GDM1 (cell line): ENCODE results near the gene TNIP2.
A peak's percentile ranks its signal among the peaks of the same experiment; 100 is the strongest.
"Not testable (repeated sequence)": the region's sequence is repeated elsewhere in the genome, so short reads cannot be mapped to it uniquely, and the experiment has no call there.

Experiments
- DNase-seq: peaks from one replicate; lab custom pipeline; 2025; lab: John Stamatoyannopoulos, UW

The TNIP2 gene

GRCh38 chr4:2767705-2768074, 11.6 kb upstream of the TNIP2 start:
- DNase-seq = no peak

- no peak for DNase-seq
Observed at GRCh38 chr4:2767046-2767704, 11.0 kb upstream of the TNIP2 start.

- no peak for DNase-seq
Observed at GRCh38 chr4:2765832-2766526, 9.8 kb upstream of the TNIP2 start.

- DNase-seq = no peak
Observed at GRCh38 chr4:2763511-2763967, 7.4 kb upstream of the TNIP2 start.

GRCh38 chr4:2762486-2763370, 6.6 kb upstream of the TNIP2 start:
- not testable (repeated sequence) for DNase-seq

DNA sequence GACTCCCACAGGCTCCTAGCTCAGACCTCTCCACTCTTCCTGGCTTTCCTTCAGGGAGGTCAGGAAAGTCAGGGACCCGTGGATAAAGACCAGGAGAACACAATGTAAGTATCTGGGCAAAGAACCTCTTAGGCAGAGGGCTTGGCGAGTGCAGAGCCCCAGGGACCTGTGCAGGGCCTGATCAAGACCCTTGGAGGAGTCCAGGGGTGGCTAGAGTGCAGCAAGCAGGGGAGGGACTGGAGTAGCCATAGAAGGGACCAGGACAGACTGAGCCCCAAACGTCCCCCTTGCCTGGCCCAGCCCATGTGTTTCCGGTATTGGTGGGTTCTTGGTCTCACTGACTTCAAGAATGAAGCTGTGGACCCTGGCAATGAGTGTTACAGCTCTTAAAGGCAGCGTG, 5.9 kb upstream of the TNIP2 start:
- no peak for DNase-seq

- DNase-seq = peak; percentile 19
Observed at GRCh38 chr4:2761035-2761923, 5.1 kb upstream of the TNIP2 start.

- DNase-seq = no peak
Observed at GRCh38 chr4:2757426-2757825, 1.3 kb upstream of the TNIP2 start.

DNA sequence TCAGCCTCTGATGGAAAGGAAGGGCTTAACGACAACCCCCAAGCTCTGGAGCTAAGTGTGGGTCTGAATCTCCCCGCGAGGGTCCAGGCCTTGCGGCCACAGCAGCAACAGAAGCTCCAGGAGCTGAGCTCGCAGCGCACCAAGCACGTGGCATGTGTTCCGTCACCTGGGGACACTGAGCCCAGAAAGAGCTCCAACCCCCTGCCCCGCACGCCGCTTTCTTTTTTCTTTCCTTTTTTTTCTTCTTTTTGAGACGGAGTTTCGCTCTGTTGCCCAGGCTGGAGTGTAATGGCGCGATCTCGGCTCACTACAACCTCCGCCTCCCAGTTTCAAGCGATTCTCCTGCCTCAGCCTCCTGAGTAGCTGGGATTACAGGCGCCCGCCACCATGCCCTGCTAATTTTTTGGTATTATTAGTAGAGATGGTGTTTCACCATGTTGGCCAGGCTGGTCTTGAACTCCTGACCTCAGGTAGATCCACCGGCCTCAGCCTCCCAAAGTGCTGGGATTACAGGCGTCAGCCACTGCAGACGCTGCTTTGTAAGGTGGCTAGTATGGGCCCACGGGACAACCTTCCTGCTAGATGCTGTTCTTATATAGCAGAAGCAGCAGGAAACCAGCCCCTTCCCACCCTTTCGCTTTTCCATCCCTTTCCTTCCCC, 685 bp upstream of the TNIP2 start:
- no peak for DNase-seq

GRCh38 chr4:2754848-2755819, 1.0 kb downstream of the TNIP2 start:
- DNase-seq = no peak

GRCh38 chr4:2753436-2753835, 2.7 kb downstream of the TNIP2 start:
- DNase-seq = no peak

- DNase-seq = no peak
Observed at GRCh38 chr4:2750719-2751605, 5.2 kb downstream of the TNIP2 start.

- DNase-seq = no peak
Observed at GRCh38 chr4:2746891-2747695, 9.0 kb downstream of the TNIP2 start.

DNA sequence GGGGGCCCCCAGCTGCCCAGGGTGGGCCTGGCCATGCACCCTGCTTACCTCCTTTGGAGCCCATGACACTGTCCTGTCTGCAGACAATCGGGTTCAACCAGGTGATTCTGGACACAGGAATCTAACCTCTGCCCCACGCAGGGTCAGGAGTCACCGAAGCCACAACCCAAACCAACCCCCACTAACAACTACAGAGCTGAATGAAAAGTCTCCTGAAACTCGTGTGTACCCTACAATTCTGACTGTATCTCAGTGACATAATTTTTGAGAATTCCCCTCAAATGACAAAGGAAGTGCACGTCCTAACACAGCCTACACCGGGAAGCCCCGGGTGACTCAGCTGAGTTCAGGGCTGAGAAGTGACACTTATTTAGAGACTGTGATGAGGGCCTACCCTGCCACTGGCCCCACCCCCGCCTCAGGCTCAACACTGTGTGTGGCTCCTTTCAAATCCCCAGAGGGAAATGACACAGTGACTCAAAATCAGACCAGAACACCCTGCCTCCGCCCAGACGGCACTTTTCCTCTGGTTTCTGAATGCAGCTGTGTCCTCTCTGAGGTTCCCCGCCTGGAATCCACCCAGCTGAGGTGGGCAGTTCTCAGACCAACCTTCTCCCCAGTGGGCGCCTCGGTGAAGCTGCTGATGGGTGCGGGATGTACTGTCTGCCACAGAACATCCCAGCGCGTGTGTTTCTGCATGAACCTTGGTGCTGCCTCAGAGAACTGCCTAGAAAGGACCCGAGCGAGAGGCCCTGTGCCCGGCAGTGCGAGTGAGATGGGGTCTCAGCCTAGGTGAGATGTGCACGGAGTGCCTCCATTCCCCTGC, 9.9 kb downstream of the TNIP2 start:
- DNase-seq = peak; percentile 53

DNA sequence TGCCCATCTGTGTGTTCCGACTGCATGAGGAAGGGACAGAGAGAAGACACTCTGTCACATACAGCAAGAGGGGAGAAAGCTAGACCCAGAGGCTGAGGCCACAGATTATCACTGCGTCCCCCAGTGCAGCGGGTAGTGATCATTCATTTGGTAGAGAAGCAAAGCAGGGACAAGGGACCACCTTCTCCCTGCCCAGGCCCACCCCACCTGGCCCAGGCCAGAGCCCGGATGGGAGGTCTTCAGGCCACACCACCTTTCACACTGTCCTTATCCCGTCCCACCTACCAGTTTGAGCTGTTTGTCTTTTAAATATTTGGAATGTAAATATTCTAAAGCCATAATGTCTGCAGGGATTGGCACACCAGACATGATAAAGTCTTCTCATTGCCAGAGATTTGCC, 10.6 kb downstream of the TNIP2 start:
- DNase-seq = no peak

GRCh38 chr4:2744576-2745270, 11.4 kb downstream of the TNIP2 start:
- no peak for DNase-seq
